HepG2 (cell line): Measurements from ENCODE around the gene FAT1. TPM values are rescaled to one million over a fixed set of nuclear protein-coding genes. Genes with fewer than 3 reads are reported as not detected.

Experiments
- CBX2 ChIP-seq, 2 experiments: fragments of 200-600 bp in 1 of 2; sonication (generic); formaldehyde crosslinking in 1 of 2; IDR thresholded peaks; 2 replicates each; pipeline versions ENCODE4 v1.7.0 to v1.8.1; 2018 to 2022; ENCODE audit warnings: low read depth in 2 of 2, low read length in 1 of 2, mild to moderate bottlenecking in 1 of 2, missing genetic modification reagents in 1 of 2
- CCAR2 ChIP-seq: fragments of 200-400 bp; formaldehyde crosslinking; optimal IDR thresholded peaks from 2 replicates; pipeline ENCODE3; 2018; ENCODE audit warnings: low read depth, mild to moderate bottlenecking, low read length, moderate library complexity
- CREB1 ChIP-seq, 2 experiments: fragments of 450-650 bp in 1 of 2; IDR thresholded peaks; 2 replicates each; pipeline ENCODE4 v1.6.1; 2016 to 2017; ENCODE audit warnings: control low read depth in 1 of 2, mild to moderate bottlenecking in 1 of 2, missing compliant biosample characterization in 1 of 2, missing genetic modification characterization in 1 of 2
- DMAP1 ChIP-seq: IDR thresholded peaks from 2 replicates; pipeline ENCODE4 v1.6.1; 2016
- EZH2 ChIP-seq: conservative IDR thresholded peaks from 2 replicates; pipeline ENCODE4 v1.6.1; 2012; ENCODE audit warnings: mild to moderate bottlenecking, low read depth, low read length, moderate library complexity
- MTF1 ChIP-seq: sonication (generic); formaldehyde crosslinking; IDR thresholded peaks from 2 replicates; pipeline ENCODE4 v1.5.0; 2020; ENCODE audit warnings: missing genetic modification reagents
- NAIF1 ChIP-seq: sonication (generic); formaldehyde crosslinking; IDR thresholded peaks from 2 replicates; pipeline ENCODE4 v1.5.0; 2020; ENCODE audit warnings: mild to moderate bottlenecking, missing genetic modification reagents, borderline replicate concordance
- POGZ ChIP-seq: sonication (generic); formaldehyde crosslinking; IDR thresholded peaks from 2 replicates; pipeline ENCODE4 v1.4.0; 2020; ENCODE audit warnings: mild to moderate bottlenecking, missing genetic modification reagents
- SIN3A ChIP-seq: IDR thresholded peaks from 2 replicates; pipeline ENCODE4 v1.6.1; 2011; ENCODE audit warnings: low read depth, mild to moderate bottlenecking, control low read depth, low read length, borderline replicate concordance
- ZNF234 ChIP-seq: sonication (generic); formaldehyde crosslinking; conservative IDR thresholded peaks from 2 replicates; pipeline ENCODE4 v1.5.1; 2020; ENCODE audit warnings: mild to moderate bottlenecking, missing genetic modification reagents
- ZNF546 ChIP-seq: sonication (generic); formaldehyde crosslinking; conservative IDR thresholded peaks from 2 replicates; pipeline ENCODE4 v1.8.1; 2023; ENCODE audit warnings: mild to moderate bottlenecking, missing genetic modification reagents
- ZNF672 ChIP-seq: sonication (generic); formaldehyde crosslinking; IDR thresholded peaks from 2 replicates; pipeline ENCODE4 v1.8.1; 2022; ENCODE audit warnings: missing genetic modification reagents
- ZNF780A ChIP-seq: sonication (generic); formaldehyde crosslinking; IDR thresholded peaks from 2 replicates; pipeline ENCODE4 v1.8.0; 2022; ENCODE audit warnings: mild to moderate bottlenecking, missing genetic modification reagents, moderate library complexity
- ZSCAN29 ChIP-seq: sonication (generic); formaldehyde crosslinking; conservative IDR thresholded peaks from 2 replicates; pipeline ENCODE4 v1.4.0; 2020; ENCODE audit warnings: mild to moderate bottlenecking, missing genetic modification reagents
- polyA plus RNA-seq, 8 experiments: library from polyadenylated mRNA; depleted of rRNA in 3 of 8; stranded (reverse) in 7 of 8; unstranded in 1 of 8; fragments of >200 nt; fragmentation: Illumina TruSeq in 4 of 8; extraction: Trizol in 4 of 8; gene quantifications; 2 replicates each; pipeline versions ENCODE4 v1.2.1 to v1.2.3, GENCODE V29; 2011 to 2016; ENCODE audit warnings: low read depth in 4 of 8, missing spikeins in 1 of 8, mixed read lengths in 1 of 8; ENCODE audit not compliant: insufficient read depth in 1 of 8
- total RNA-seq, 5 experiments: library from RNA; depleted of rRNA; stranded (reverse); fragments of >200 nt; fragmentation: Illumina TruSeq; extraction: Trizol; gene quantifications; 2 replicates each; pipeline ENCODE4 v1.2.3, GENCODE V29; 2016; ENCODE audit warnings: low read depth in 1 of 5
- TF ChIP-seq, protein P1 (sequence below): IDR thresholded peaks from 2 replicates; pipeline ENCODE4 v1.6.1; 2012; ENCODE audit warnings: low read depth, low read length, improper control_type of control experiment
- TF ChIP-seq, protein P2 (sequence below): sonication (generic); formaldehyde crosslinking; IDR thresholded peaks from 2 replicates; pipeline ENCODE4 v1.4.0; 2020; ENCODE audit warnings: mild to moderate bottlenecking, missing genetic modification reagents, borderline replicate concordance
- TF ChIP-seq, protein P3 (sequence below): fragments of 450-650 bp; IDR thresholded peaks from 2 replicates; pipeline ENCODE4 v1.6.1; 2017
- TF ChIP-seq, protein P4 (sequence below): sonication (generic); formaldehyde crosslinking; IDR thresholded peaks from 2 replicates; pipeline ENCODE4 v1.4.0; 2020; ENCODE audit warnings: missing genetic modification reagents

The FAT1 gene
- total and polyA plus RNA-seq, 2 of the 13 experiments (the other 11 are each of a cell fraction or from before 2014, with no cell fraction given) = 185 to 216 TPM

DNA sequence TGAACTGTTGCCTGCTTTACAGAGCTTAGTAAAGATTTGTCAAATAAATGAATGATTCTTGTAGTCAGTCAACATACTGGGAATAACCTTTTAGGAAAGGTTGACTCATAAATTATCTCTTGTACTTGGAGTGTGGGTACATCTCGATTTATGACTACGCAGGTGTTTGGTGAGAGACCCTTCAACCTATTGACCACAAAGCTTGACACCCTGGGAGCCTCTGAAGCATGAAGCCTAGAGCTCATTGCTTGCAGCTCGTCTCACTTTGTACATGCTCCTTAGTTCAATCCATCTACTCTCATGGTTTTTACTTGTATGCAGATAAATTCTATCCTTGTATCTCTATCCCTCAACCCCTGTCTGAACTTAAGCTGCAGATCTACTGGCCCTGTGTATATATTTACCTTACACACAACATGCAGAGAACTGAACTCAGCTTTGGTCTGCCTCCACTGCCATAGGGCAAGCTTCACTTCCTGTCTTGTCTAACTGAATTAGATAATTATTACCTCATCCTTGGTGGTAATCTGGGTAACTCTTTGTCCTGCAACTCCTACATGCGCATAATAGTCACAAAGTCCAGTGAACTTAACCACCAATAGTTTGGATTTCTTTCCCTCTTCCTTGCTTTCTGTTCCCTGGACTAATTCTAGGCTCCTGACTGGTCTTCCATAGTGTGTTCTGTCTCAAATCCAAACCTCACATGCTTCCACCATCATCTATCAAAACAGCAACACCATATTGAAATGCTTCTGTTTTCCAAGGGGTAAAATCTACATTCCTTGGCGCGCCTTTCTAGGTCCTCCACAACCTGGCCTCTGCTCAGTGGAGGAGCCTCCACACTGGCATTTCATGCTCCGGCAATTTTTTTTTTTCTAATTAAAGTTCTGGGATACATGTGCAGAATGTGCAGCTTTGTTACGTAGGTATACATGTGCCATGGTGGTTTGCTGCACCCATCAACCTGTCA, 32.2 kb upstream of the FAT1 start (continued):
- TF ChIP-seq, protein P1, sequence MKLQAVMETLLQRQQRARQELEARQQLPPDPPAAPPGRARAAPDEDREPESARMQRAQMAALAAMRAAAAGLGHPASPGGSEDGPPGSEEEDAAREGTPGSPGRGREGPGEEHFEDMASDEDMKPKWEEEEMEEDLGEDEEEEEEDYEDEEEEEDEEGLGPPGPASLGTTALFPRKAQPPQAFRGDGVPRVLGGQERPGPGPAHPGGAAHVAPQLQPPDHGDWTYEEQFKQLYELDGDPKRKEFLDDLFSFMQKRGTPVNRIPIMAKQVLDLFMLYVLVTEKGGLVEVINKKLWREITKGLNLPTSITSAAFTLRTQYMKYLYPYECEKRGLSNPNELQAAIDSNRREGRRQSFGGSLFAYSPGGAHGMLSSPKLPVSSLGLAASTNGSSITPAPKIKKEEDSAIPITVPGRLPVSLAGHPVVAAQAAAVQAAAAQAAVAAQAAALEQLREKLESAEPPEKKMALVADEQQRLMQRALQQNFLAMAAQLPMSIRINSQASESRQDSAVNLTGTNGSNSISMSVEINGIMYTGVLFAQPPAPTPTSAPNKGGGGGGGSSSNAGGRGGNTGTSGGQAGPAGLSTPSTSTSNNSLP = peak; percentile 88
- TF ChIP-seq CCAR2 (no peak), ZSCAN29 (peak; percentile 94; the same call in 1 of the 2 replicates), ZNF546 (no peak), DMAP1 (CRISPR knock-in tag) (peak; percentile 72; the same call in 1 of the 2 replicates), MTF1 (CRISPR knock-in tag) (no peak), CBX2 (IDR thresholded peaks at IDR 0.05; ENCODE audit: low read depth, low read length) (no peak), CBX2 (CRISPR knock-in tag; IDR thresholded peaks at IDR 0.05; ENCODE audit: low read depth) (no peak), NAIF1 (CRISPR knock-in tag) (0 out of 2 replicates have a peak, but pooled peaks have one; percentile 26), EZH2 (no peak), SIN3A (no peak), CREB1 (IDR thresholded peaks at IDR 0.05) (peak; percentile 40; the same call in 1 of the 2 replicates), CREB1 (CRISPR knock-in tag; IDR thresholded peaks at IDR 0.05) (peak; percentile 79), ZNF234 (CRISPR knock-in tag) (no peak), ZNF672 (CRISPR knock-in tag) (no peak), ZNF780A (CRISPR knock-in tag) (no peak), POGZ (CRISPR knock-in tag) (peak; percentile 96)
- TF ChIP-seq, protein P2, sequence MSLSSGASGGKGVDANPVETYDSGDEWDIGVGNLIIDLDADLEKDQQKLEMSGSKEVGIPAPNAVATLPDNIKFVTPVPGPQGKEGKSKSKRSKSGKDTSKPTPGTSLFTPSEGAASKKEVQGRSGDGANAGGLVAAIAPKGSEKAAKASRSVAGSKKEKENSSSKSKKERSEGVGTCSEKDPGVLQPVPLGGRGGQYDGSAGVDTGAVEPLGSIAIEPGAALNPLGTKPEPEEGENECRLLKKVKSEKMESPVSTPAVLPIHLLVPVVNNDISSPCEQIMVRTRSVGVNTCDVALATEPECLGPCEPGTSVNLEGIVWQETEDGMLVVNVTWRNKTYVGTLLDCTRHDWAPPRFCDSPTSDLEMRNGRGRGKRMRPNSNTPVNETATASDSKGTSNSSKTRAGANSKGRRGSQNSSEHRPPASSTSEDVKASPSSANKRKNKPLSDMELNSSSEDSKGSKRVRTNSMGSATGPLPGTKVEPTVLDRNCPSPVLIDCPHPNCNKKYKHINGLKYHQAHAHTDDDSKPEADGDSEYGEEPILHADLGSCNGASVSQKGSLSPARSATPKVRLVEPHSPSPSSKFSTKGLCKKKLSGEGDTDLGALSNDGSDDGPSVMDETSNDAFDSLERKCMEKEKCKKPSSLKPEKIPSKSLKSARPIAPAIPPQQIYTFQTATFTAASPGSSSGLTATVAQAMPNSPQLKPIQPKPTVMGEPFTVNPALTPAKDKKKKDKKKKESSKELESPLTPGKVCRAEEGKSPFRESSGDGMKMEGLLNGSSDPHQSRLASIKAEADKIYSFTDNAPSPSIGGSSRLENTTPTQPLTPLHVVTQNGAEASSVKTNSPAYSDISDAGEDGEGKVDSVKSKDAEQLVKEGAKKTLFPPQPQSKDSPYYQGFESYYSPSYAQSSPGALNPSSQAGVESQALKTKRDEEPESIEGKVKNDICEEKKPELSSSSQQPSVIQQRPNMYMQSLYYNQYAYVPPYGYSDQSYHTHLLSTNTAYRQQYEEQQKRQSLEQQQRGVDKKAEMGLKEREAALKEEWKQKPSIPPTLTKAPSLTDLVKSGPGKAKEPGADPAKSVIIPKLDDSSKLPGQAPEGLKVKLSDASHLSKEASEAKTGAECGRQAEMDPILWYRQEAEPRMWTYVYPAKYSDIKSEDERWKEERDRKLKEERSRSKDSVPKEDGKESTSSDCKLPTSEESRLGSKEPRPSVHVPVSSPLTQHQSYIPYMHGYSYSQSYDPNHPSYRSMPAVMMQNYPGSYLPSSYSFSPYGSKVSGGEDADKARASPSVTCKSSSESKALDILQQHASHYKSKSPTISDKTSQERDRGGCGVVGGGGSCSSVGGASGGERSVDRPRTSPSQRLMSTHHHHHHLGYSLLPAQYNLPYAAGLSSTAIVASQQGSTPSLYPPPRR (CRISPR knock-in tag) = peak; percentile 89; the same call in 1 of the 2 replicates
- TF ChIP-seq, protein P3, sequence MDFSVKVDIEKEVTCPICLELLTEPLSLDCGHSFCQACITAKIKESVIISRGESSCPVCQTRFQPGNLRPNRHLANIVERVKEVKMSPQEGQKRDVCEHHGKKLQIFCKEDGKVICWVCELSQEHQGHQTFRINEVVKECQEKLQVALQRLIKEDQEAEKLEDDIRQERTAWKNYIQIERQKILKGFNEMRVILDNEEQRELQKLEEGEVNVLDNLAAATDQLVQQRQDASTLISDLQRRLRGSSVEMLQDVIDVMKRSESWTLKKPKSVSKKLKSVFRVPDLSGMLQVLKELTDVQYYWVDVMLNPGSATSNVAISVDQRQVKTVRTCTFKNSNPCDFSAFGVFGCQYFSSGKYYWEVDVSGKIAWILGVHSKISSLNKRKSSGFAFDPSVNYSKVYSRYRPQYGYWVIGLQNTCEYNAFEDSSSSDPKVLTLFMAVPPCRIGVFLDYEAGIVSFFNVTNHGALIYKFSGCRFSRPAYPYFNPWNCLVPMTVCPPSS = no peak
- TF ChIP-seq, protein P4, sequence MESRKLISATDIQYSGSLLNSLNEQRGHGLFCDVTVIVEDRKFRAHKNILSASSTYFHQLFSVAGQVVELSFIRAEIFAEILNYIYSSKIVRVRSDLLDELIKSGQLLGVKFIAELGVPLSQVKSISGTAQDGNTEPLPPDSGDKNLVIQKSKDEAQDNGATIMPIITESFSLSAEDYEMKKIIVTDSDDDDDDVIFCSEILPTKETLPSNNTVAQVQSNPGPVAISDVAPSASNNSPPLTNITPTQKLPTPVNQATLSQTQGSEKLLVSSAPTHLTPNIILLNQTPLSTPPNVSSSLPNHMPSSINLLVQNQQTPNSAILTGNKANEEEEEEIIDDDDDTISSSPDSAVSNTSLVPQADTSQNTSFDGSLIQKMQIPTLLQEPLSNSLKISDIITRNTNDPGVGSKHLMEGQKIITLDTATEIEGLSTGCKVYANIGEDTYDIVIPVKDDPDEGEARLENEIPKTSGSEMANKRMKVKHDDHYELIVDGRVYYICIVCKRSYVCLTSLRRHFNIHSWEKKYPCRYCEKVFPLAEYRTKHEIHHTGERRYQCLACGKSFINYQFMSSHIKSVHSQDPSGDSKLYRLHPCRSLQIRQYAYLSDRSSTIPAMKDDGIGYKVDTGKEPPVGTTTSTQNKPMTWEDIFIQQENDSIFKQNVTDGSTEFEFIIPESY (CRISPR knock-in tag) = peak; percentile 5; the same call in 1 of the 2 replicates
